ENCODE measurements around the gene S1PR2.

GRCh38 chr19:10268071-10268470, 36.9 kb upstream of the S1PR2 start:
- no peak for TF ChIP-seq CTCF (conservative IDR thresholded peaks at IDR 0.05)
- no peak for TF ChIP-seq EZH2 (IDR thresholded peaks at IDR 0.05; ENCODE audit: low read depth)

All from PC-9 (cell line).